Ovary (tissue), 3 donors: Measurements from ENCODE around the gene KSR1.

Experiments
- CTCF ChIP-seq, 3 donors: fragments of 450-650 bp in 2 of 3; fragments of 200-600 bp in 1 of 3; IDR thresholded peaks; one replicate each; pipeline versions ENCODE4 v1.5.1 to v1.8.0; 2016 to 2022; ENCODE audit warnings: antibody characterized with exemption in 3 of 3, mild to moderate bottlenecking in 1 of 3
- POLR2A ChIP-seq: fragments of 450-650 bp; IDR thresholded peaks from one replicate; pipeline ENCODE4 v1.6.1; 2017; ENCODE audit warnings: antibody characterized with exemption, mild to moderate bottlenecking, moderate library complexity
- donor health status: DM: no; HTN: no; CAD: no.

GRCh38 chr17:27609611-27610303 is 153.5 kb downstream of the KSR1 start:
- peak; percentile 21 to 40 (median 31) for TF ChIP-seq CTCF (IDR thresholded peaks at IDR 0.05)
- no peak for TF ChIP-seq POLR2A
